Neural crest cell (in vitro differentiated cells): ENCODE results near the gene KRTAP9-7. TPM values are rescaled to one million over a fixed set of nuclear protein-coding genes. Genes with fewer than 3 reads are reported as not detected.

Experiments
- DNase-seq: peaks from one replicate; pipeline ENCODE4 v3.0.0; 2021; ENCODE audit warnings: low read depth, mixed read lengths, low spot score
- H3K27ac Mint-ChIP-seq: one replicate; pipeline ENCODE4 v1.8.0; 2021; ENCODE audit warnings: mild to moderate bottlenecking, mixed read lengths; ENCODE audit not compliant: unreplicated experiment
- H3K27me3 Mint-ChIP-seq: 2 replicates; pipeline ENCODE4 v1.8.0; 2021; ENCODE audit warnings: low read depth, mild to moderate bottlenecking, mixed read lengths
- H3K36me3 Mint-ChIP-seq: 2 replicates; pipeline ENCODE4 v1.8.0; 2021; ENCODE audit warnings: low read depth, mild to moderate bottlenecking, mixed read lengths
- H3K4me1 Mint-ChIP-seq: 2 replicates; pipeline ENCODE4 v1.8.0; 2021; ENCODE audit warnings: mixed read lengths
- H3K4me3 Mint-ChIP-seq: one replicate; pipeline ENCODE4 v1.8.0; 2021; ENCODE audit warnings: mild to moderate bottlenecking, mixed read lengths
- H3K9me3 Mint-ChIP-seq: 2 replicates; pipeline ENCODE4 v1.8.0; 2021; ENCODE audit warnings: mixed read lengths
- total RNA-seq: library from RNA; stranded (reverse); gene quantifications from 2 replicates; pipeline ENCODE4 v1.2.1, GENCODE V29; 2021
- TF ChIP-seq, protein P1 (sequence below): fragments of 200-600 bp; sonication (generic); conservative IDR thresholded peaks from 2 replicates; pipeline ENCODE4 v1.5.0; 2021; ENCODE audit warnings: antibody characterized with exemption, mild to moderate bottlenecking

Gene KRTAP9-7
- total RNA-seq, 1 donor from 2014 or later, result not detected

DNA sequence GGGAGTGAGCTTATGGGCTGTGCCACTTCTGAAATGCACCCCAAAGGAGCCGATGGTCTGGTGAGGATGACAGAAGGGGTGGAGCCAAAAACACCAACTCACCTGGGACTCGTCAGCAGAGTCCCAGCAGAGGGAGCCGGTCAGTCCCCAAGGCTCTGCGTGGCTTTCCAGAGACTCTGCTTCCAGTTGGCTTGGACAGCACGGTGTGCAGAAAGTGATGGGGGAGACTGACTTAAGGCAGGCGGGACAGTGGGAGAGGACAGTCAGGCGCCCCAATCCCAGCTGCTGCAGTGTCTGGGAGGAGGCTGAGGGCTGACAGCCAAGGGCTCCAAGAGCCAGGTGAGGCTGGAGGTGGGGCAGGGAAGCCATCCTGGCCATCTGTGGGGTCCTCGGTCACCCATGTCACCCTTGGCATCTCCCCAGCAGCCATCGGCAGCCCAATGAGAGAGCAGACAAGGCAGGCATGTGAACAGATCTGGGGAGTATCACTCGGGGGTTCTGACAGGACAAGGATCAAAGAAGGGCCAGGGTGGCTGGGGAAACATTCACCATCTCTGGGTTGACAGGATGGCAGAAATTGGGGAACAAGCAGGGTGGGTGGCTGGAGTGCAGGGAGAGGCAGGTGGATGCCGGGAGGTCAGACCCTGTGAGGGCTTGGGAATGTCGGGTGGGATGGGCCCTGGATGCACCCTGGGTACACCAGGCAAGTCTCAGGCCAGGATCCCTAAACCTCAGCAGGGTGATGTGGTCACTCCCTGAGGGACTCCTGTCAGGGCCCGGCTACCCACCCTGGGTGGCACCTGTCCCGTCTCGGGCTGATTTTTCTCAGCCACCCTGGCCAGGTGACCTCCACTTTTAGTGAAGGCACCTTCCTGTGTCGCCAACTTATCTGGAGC lies 48.9 kb downstream of the KRTAP9-7 start:
- no peak overlapping the region for H3K4me3 Mint-ChIP-seq
- no peaks in the 10 kb centered on the region for H3K36me3 Mint-ChIP-seq
- H3K27ac Mint-ChIP-seq, result no peak overlapping the region
- no peaks in the 10 kb centered on the region for H3K27me3 Mint-ChIP-seq
- DNase-seq, result no peak
- peaks cover 6% of the 10 kb centered on the region for H3K9me3 Mint-ChIP-seq
- H3K4me1 Mint-ChIP-seq, result peaks cover 5% of the 10 kb centered on the region
- TF ChIP-seq, protein P1, sequence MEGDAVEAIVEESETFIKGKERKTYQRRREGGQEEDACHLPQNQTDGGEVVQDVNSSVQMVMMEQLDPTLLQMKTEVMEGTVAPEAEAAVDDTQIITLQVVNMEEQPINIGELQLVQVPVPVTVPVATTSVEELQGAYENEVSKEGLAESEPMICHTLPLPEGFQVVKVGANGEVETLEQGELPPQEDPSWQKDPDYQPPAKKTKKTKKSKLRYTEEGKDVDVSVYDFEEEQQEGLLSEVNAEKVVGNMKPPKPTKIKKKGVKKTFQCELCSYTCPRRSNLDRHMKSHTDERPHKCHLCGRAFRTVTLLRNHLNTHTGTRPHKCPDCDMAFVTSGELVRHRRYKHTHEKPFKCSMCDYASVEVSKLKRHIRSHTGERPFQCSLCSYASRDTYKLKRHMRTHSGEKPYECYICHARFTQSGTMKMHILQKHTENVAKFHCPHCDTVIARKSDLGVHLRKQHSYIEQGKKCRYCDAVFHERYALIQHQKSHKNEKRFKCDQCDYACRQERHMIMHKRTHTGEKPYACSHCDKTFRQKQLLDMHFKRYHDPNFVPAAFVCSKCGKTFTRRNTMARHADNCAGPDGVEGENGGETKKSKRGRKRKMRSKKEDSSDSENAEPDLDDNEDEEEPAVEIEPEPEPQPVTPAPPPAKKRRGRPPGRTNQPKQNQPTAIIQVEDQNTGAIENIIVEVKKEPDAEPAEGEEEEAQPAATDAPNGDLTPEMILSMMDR, result no peak

DNA sequence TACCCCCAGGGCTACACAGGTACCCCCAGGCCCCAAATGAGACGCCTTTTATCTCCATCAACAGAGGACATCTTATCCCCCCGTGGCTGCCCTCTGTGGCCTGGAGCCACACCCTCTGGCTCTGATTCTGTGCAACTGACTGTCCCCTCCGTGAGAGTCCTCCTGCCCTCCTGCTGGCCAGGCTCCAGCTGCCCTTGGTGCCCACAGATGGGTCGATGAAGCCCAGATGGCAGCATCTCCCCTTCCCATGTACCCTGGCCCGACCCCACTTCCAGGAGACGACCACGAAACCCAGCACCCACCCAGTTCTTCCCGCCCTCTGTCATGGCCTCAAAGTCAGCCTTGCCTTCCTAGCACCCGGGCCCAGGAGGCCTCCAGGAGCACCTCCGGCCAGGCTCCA lies 49.6 kb downstream of the KRTAP9-7 start:
- Mint-ChIP-seq H3K9me3 (peaks cover 2% of the 10 kb centered on the region), H3K27me3 (no peaks in the 10 kb centered on the region), H3K27ac (no peak overlapping the region), H3K4me1 (peaks cover 5% of the 10 kb centered on the region), H3K36me3 (no peaks in the 10 kb centered on the region), H3K4me3 (no peak overlapping the region)
- TF ChIP-seq, protein P1, result no peak
- no peak for DNase-seq

DNA sequence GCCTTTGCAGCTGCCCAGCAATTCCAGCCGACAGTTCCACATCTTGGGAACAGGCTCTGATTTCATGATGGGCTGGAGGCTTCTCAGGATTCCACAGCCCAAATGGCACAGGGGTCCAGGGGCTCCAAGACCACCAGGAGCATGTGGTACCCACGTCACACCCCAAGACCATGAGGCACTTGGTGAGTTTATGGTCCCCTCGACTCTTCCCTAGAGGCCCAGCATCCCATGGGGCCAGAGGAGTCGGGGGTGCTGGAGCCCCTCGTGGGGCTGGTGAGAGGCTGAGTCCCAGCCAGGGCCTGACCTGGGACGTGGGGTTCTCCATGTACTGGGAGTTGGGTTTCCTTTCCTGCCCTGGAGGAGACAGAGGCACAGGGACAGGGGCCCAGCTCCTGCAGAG lies 50.1 kb downstream of the KRTAP9-7 start:
- Mint-ChIP-seq H3K4me1 (peaks cover 5% of the 10 kb centered on the region), H3K36me3 (no peaks in the 10 kb centered on the region)

More for the DNA sequence above, 50.1 kb downstream of the KRTAP9-7 start:
- DNase-seq, result no peak
- TF ChIP-seq, protein P1, result no peak
- Mint-ChIP-seq H3K4me3 (no peak overlapping the region), H3K9me3 (peaks cover 1% of the 10 kb centered on the region), H3K27me3 (no peaks in the 10 kb centered on the region), H3K27ac (no peak overlapping the region)

Other genes starting within 250 kb of the KRTAP9-7 start
- gene KRTAP1-5, start 248.5 kb upstream of the KRTAP9-7 start, total RNA-seq, result not detected in 2 replicates
- not detected in 2 replicates for gene KRTAP1-4, start 245.5 kb upstream of the KRTAP9-7 start, total RNA-seq
- not detected in 2 replicates for gene KRTAP1-3, start 240.8 kb upstream of the KRTAP9-7 start, total RNA-seq
- not detected in 2 replicates for gene KRTAP1-1, start 234.2 kb upstream of the KRTAP9-7 start, total RNA-seq
- not detected in 2 replicates for gene KRTAP2-1, start 228.4 kb upstream of the KRTAP9-7 start, total RNA-seq
- gene KRTAP2-2, start 220.5 kb upstream of the KRTAP9-7 start, total RNA-seq, result not detected in 2 replicates
- gene KRTAP2-3, start 215.6 kb upstream of the KRTAP9-7 start, total RNA-seq, result not detected in 2 replicates
- gene KRTAP2-4, start 209.8 kb upstream of the KRTAP9-7 start, total RNA-seq, result not detected in 2 replicates
- not detected in 2 replicates for gene KRTAP4-7, start 191.5 kb upstream of the KRTAP9-7 start, total RNA-seq
- gene KRTAP4-8, start 177.6 kb upstream of the KRTAP9-7 start, total RNA-seq, result not detected in 2 replicates
- gene KRTAP4-16, start 173.5 kb upstream of the KRTAP9-7 start, total RNA-seq, result not detected in 2 replicates
- gene KRTAP4-9, start 170.3 kb upstream of the KRTAP9-7 start, total RNA-seq, result not detected in 2 replicates
- gene KRTAP4-11, start 157.3 kb upstream of the KRTAP9-7 start, total RNA-seq, result not detected in 2 replicates
- not detected in 2 replicates for gene KRTAP4-12, start 151.5 kb upstream of the KRTAP9-7 start, total RNA-seq
- gene KRTAP4-6, start 135.2 kb upstream of the KRTAP9-7 start, total RNA-seq, result not detected in 2 replicates
- not detected in 2 replicates for gene KRTAP4-5, start 125.9 kb upstream of the KRTAP9-7 start, total RNA-seq
- not detected in 2 replicates for gene KRTAP4-4, start 115.0 kb upstream of the KRTAP9-7 start, total RNA-seq
- not detected in 2 replicates for gene KRTAP4-3, start 107.5 kb upstream of the KRTAP9-7 start, total RNA-seq
- not detected in 2 replicates for gene KRTAP4-2, start 97.5 kb upstream of the KRTAP9-7 start, total RNA-seq
- not detected in 2 replicates for gene KRTAP4-1, start 90.8 kb upstream of the KRTAP9-7 start, total RNA-seq
- not detected in 2 replicates for gene KRTAP9-1, start 85.8 kb upstream of the KRTAP9-7 start, total RNA-seq
- gene KRTAP9-2, start 49.0 kb upstream of the KRTAP9-7 start, total RNA-seq, result not detected in 2 replicates
- gene KRTAP9-3, start 43.2 kb upstream of the KRTAP9-7 start, total RNA-seq, result not detected in 2 replicates
- gene KRTAP9-8, start 37.7 kb upstream of the KRTAP9-7 start, total RNA-seq, result not detected in 2 replicates
- gene KRTAP9-4, start 26.0 kb upstream of the KRTAP9-7 start, total RNA-seq, result not detected in 2 replicates
- not detected in 2 replicates for gene KRTAP9-9, start 20.3 kb upstream of the KRTAP9-7 start, total RNA-seq
- not detected in 2 replicates for gene KRTAP9-6, start 10.3 kb upstream of the KRTAP9-7 start, total RNA-seq
- gene KRTAP29-1, start 27.2 kb downstream of the KRTAP9-7 start, total RNA-seq, result not detected in 2 replicates
- not detected in 2 replicates for gene KRTAP16-1, start 33.6 kb downstream of the KRTAP9-7 start, total RNA-seq
- not detected in 2 replicates for gene KRTAP17-1, start 40.0 kb downstream of the KRTAP9-7 start, total RNA-seq
- gene KRT33A, start 75.1 kb downstream of the KRTAP9-7 start, total RNA-seq, result not detected in 2 replicates
- not detected in 2 replicates for gene KRT33B, start 94.1 kb downstream of the KRTAP9-7 start, total RNA-seq
- not detected in 2 replicates for gene KRT34, start 106.6 kb downstream of the KRTAP9-7 start, total RNA-seq
- not detected in 2 replicates for gene KRT31, start 121.9 kb downstream of the KRTAP9-7 start, total RNA-seq
- not detected in 2 replicates for gene KRT37, start 148.9 kb downstream of the KRTAP9-7 start, total RNA-seq
- not detected in 2 replicates for gene KRT38, start 165.3 kb downstream of the KRTAP9-7 start, total RNA-seq
- not detected in 2 replicates for gene KRT32, start 191.7 kb downstream of the KRTAP9-7 start, total RNA-seq
- not detected in 2 replicates for gene KRT35, start 205.5 kb downstream of the KRTAP9-7 start, total RNA-seq
- gene KRT36, start 214.2 kb downstream of the KRTAP9-7 start, total RNA-seq, result not detected in 2 replicates
- gene KRT13, start 229.9 kb downstream of the KRTAP9-7 start, total RNA-seq, result not detected in 2 replicates
- gene KRT15, start 243.2 kb downstream of the KRTAP9-7 start, total RNA-seq, result not detected in 2 replicates